HepG2 (cell line): ENCODE results near the gene ADGRG6. TPM values are rescaled to one million over a fixed set of nuclear protein-coding genes. Genes with fewer than 3 reads are reported as not detected.

Experiments used
- CCAR2 ChIP-seq: fragments of 200-400 bp; formaldehyde crosslinking; optimal IDR thresholded peaks from 2 replicates; pipeline ENCODE3; 2018; ENCODE audit warnings: low read depth, mild to moderate bottlenecking, low read length, moderate library complexity
- DMAP1 ChIP-seq: IDR thresholded peaks from 2 replicates; pipeline ENCODE4 v1.6.1; 2016
- DR1 ChIP-seq: sonication (generic); formaldehyde crosslinking; IDR thresholded peaks from 2 replicates; pipeline ENCODE4 v1.8.0; 2021; ENCODE audit warnings: mild to moderate bottlenecking, missing genetic modification reagents, inconsistent platforms
- FOXC1 ChIP-seq: sonication (generic); formaldehyde crosslinking; IDR thresholded peaks from 2 replicates; pipeline ENCODE4 v1.8.0; 2022; ENCODE audit warnings: mild to moderate bottlenecking, missing genetic modification reagents, borderline replicate concordance
- FOXJ3 ChIP-seq: sonication (generic); formaldehyde crosslinking; IDR thresholded peaks from 2 replicates; pipeline ENCODE4 v1.4.0; 2020; ENCODE audit warnings: missing genetic modification reagents, mild to moderate bottlenecking, borderline replicate concordance
- LCORL ChIP-seq, 2 experiments: fragments of 450-650 bp in 1 of 2; sonication (generic) in 1 of 2; formaldehyde crosslinking in 1 of 2; IDR thresholded peaks; 2 replicates each; pipeline versions ENCODE4 v1.5.0 to v1.6.1; 2017 to 2020; ENCODE audit warnings: antibody characterized with exemption in 1 of 2, missing genetic modification reagents in 1 of 2
- MYNN ChIP-seq: sonication (generic); formaldehyde crosslinking; IDR thresholded peaks from 2 replicates; pipeline ENCODE4 v1.4.0; 2020; ENCODE audit warnings: mild to moderate bottlenecking, low read depth, missing genetic modification reagents
- NFIC ChIP-seq: IDR thresholded peaks from 2 replicates; pipeline ENCODE4 v1.6.1; 2012; ENCODE audit warnings: mild to moderate bottlenecking, low read length, inconsistent platforms
- PRMT3 ChIP-seq: sonication (generic); formaldehyde crosslinking; IDR thresholded peaks from 2 replicates; pipeline ENCODE4 v1.8.1; 2022; ENCODE audit warnings: low read depth, mild to moderate bottlenecking, moderate library complexity, missing genetic modification reagents, borderline replicate concordance
- SMARCE1 ChIP-seq: fragments of 450-650 bp; IDR thresholded peaks from 2 replicates; pipeline ENCODE4 v1.6.1; 2017; ENCODE audit warnings: borderline replicate concordance
- TAF15 ChIP-seq: fragments of 200-400 bp; formaldehyde crosslinking; IDR thresholded peaks from one replicate; pipeline ENCODE4 v1.6.1; 2018; ENCODE audit warnings: mild to moderate bottlenecking, low read depth, low read length; ENCODE audit not compliant: poor library complexity, severe bottlenecking
- THAP11 ChIP-seq: IDR thresholded peaks from 2 replicates; pipeline ENCODE4 v1.6.1; 2016; ENCODE audit warnings: missing biosample characterization, missing genetic modification reagents
- YEATS4 ChIP-seq: sonication (generic); formaldehyde crosslinking; IDR thresholded peaks from 2 replicates; pipeline ENCODE4 v1.4.0; 2020; ENCODE audit warnings: missing genetic modification reagents, borderline replicate concordance
- ZFP36 ChIP-seq: fragments of 150-350 bp; IDR thresholded peaks from 2 replicates; pipeline ENCODE4 v1.6.1; 2018; ENCODE audit warnings: borderline replicate concordance, low read length, low read depth; ENCODE audit not compliant: partially characterized antibody
- ZNF441 ChIP-seq: sonication (generic); formaldehyde crosslinking; IDR thresholded peaks from 2 replicates; pipeline ENCODE4 v1.7.0; 2021; ENCODE audit warnings: missing genetic modification reagents, borderline replicate concordance
- ZNF451 ChIP-seq: sonication (generic); formaldehyde crosslinking; IDR thresholded peaks from 2 replicates; pipeline ENCODE4 v1.5.0; 2020; ENCODE audit warnings: mild to moderate bottlenecking, missing genetic modification reagents
- ZNF660 ChIP-seq: sonication (generic); formaldehyde crosslinking; IDR thresholded peaks from 2 replicates; pipeline ENCODE4 v1.5.1; 2020; ENCODE audit warnings: mild to moderate bottlenecking, low read depth, missing genetic modification reagents, borderline replicate concordance
- polyA plus RNA-seq, 8 experiments: library from polyadenylated mRNA; depleted of rRNA in 3 of 8; stranded (reverse) in 7 of 8; unstranded in 1 of 8; fragments of >200 nt; fragmentation: Illumina TruSeq in 4 of 8; extraction: Trizol in 4 of 8; gene quantifications; 2 replicates each; pipeline versions ENCODE4 v1.2.1 to v1.2.3, GENCODE V29; 2011 to 2016; ENCODE audit warnings: low read depth in 4 of 8, missing spikeins in 1 of 8, mixed read lengths in 1 of 8; ENCODE audit not compliant: insufficient read depth in 1 of 8
- total RNA-seq, 5 experiments: library from RNA; depleted of rRNA; stranded (reverse); fragments of >200 nt; fragmentation: Illumina TruSeq; extraction: Trizol; gene quantifications; 2 replicates each; pipeline ENCODE4 v1.2.3, GENCODE V29; 2016; ENCODE audit warnings: low read depth in 1 of 5
- TF ChIP-seq, protein P1 (sequence below): sonication (generic); formaldehyde crosslinking; IDR thresholded peaks from 2 replicates; pipeline ENCODE4 v1.9.0; 2021; ENCODE audit warnings: missing genetic modification reagents, borderline replicate concordance
- TF ChIP-seq, protein P2 (sequence below): sonication (generic); formaldehyde crosslinking; IDR thresholded peaks from 2 replicates; pipeline ENCODE4 v1.4.0; 2020; ENCODE audit warnings: mild to moderate bottlenecking, missing genetic modification reagents
- TF ChIP-seq, protein P3 (sequence below): sonication (generic); formaldehyde crosslinking; IDR thresholded peaks from 2 replicates; pipeline ENCODE4 v1.4.0; 2020; ENCODE audit warnings: low read depth, mild to moderate bottlenecking, missing genetic modification reagents
- TF ChIP-seq, protein P4 (sequence below), 2 experiments: sonication (generic) in 1 of 2; formaldehyde crosslinking in 1 of 2; IDR thresholded peaks; 2 replicates each; pipeline versions ENCODE4 v1.5.1 to v1.6.1; 2011 to 2020; ENCODE audit warnings: borderline replicate concordance in 1 of 2, low read depth in 1 of 2, low read length in 1 of 2, mild to moderate bottlenecking in 1 of 2, missing genetic modification reagents in 1 of 2, moderate library complexity in 1 of 2

ADGRG6 gene
- total and polyA plus RNA-seq, 2 of the 13 experiments (the other 11 are each of a cell fraction or from before 2014, with no cell fraction given), result 129 to 249 TPM

DNA sequence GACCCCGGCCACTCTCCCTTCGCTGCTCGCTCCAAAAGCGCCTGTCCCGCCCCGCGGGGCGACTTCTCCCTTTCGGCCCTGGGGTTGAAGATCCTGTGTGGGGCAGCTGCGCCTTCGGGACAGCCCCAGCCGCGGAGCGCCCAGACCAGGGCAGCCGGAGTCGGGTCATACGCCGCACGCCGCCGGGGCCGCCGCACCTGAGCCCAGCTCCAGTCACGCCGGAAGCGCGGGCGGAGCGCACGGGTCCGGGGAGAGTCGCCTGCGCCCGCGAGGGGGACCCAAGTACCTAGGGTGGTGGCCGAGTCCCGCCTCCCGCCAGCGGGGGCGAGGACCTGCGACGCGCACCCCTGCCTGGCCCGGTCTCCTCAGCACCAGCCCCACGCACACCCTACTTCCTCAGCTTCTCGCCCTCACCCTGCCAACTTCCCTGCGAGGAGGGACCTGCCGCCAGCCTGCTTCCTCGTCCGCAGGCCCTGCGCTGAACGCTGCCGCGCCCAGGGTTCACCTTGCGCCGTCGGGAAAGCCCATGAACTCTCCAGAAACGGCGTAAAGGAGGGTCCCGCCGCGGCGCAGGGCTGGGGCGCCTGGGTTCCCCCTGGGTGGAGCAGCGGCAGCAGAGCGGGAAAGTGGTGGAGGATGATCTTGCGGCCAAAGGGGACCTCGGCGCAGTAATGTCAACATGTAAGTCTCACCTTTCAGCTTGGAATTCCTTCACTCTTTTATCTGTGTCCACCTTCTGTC, at the start of gene ADGRG6 (continued):
- TF ChIP-seq, protein P1, sequence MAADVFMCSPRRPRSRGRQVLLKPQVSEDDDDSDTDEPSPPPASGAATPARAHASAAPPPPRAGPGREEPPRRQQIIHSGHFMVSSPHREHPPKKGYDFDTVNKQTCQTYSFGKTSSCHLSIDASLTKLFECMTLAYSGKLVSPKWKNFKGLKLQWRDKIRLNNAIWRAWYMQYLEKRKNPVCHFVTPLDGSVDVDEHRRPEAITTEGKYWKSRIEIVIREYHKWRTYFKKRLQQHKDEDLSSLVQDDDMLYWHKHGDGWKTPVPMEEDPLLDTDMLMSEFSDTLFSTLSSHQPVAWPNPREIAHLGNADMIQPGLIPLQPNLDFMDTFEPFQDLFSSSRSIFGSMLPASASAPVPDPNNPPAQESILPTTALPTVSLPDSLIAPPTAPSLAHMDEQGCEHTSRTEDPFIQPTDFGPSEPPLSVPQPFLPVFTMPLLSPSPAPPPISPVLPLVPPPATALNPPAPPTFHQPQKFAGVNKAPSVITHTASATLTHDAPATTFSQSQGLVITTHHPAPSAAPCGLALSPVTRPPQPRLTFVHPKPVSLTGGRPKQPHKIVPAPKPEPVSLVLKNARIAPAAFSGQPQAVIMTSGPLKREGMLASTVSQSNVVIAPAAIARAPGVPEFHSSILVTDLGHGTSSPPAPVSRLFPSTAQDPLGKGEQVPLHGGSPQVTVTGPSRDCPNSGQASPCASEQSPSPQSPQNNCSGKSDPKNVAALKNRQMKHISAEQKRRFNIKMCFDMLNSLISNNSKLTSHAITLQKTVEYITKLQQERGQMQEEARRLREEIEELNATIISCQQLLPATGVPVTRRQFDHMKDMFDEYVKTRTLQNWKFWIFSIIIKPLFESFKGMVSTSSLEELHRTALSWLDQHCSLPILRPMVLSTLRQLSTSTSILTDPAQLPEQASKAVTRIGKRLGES (CRISPR knock-in tag), result no peak
- TF ChIP-seq LCORL (IDR thresholded peaks at IDR 0.05) (no peak), LCORL (CRISPR knock-in tag; IDR thresholded peaks at IDR 0.05) (peak; percentile 93), ZNF660 (CRISPR knock-in tag) (no peak), FOXJ3 (CRISPR knock-in tag) (0 out of 2 replicates have a peak, but pooled peaks have one; percentile 19), FOXC1 (CRISPR knock-in tag) (peak; percentile 95), SMARCE1 (no peak), ZFP36 (no peak), NFIC (no peak; the same call in 1 of the 2 replicates), ZNF451 (peak; percentile 99), THAP11 (CRISPR knock-in tag) (peak; percentile 53; the same call in 1 of the 2 replicates), TAF15 (peak; percentile 92), MYNN (no peak), DMAP1 (CRISPR knock-in tag) (peak; percentile 80; the same call in 1 of the 2 replicates), PRMT3 (CRISPR knock-in tag) (peak; percentile 93), CCAR2 (no peak), ZNF441 (CRISPR knock-in tag) (peak; percentile 96), DR1 (CRISPR knock-in tag) (peak; percentile 71; the same call in 1 of the 2 replicates), YEATS4 (CRISPR knock-in tag) (peak; percentile 92)
- TF ChIP-seq, protein P2, sequence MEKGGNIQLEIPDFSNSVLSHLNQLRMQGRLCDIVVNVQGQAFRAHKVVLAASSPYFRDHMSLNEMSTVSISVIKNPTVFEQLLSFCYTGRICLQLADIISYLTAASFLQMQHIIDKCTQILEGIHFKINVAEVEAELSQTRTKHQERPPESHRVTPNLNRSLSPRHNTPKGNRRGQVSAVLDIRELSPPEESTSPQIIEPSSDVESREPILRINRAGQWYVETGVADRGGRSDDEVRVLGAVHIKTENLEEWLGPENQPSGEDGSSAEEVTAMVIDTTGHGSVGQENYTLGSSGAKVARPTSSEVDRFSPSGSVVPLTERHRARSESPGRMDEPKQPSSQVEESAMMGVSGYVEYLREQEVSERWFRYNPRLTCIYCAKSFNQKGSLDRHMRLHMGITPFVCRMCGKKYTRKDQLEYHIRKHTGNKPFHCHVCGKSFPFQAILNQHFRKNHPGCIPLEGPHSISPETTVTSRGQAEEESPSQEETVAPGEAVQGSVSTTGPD, result no peak; the same call in 1 of the 2 replicates
- TF ChIP-seq, protein P3, sequence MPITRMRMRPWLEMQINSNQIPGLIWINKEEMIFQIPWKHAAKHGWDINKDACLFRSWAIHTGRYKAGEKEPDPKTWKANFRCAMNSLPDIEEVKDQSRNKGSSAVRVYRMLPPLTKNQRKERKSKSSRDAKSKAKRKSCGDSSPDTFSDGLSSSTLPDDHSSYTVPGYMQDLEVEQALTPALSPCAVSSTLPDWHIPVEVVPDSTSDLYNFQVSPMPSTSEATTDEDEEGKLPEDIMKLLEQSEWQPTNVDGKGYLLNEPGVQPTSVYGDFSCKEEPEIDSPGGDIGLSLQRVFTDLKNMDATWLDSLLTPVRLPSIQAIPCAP (CRISPR knock-in tag), result no peak; the same call in 1 of the 2 replicates
- TF ChIP-seq, protein P4, sequence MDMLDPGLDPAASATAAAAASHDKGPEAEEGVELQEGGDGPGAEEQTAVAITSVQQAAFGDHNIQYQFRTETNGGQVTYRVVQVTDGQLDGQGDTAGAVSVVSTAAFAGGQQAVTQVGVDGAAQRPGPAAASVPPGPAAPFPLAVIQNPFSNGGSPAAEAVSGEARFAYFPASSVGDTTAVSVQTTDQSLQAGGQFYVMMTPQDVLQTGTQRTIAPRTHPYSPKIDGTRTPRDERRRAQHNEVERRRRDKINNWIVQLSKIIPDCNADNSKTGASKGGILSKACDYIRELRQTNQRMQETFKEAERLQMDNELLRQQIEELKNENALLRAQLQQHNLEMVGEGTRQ (IDR thresholded peaks at IDR 0.05; ENCODE audit: low read depth, low read length), result no peak
- TF ChIP-seq, protein P4 (CRISPR knock-in tag; IDR thresholded peaks at IDR 0.05; ENCODE audit: borderline replicate concordance), result peak; percentile 27; the same call in 1 of the 2 replicates
